Measurements from ENCODE around the gene MTOR.
"Not testable (repeated sequence)": the region's sequence is repeated elsewhere in the genome, so short reads cannot be mapped to it uniquely, and the experiment has no call there.

The MTOR gene

GRCh38 chr1:11273595-11274234, 11.4 kb upstream of the MTOR start:
- no peak for TF ChIP-seq EZH2phosphoT487 (IDR thresholded peaks at IDR 0.05; ENCODE audit: low read length)
- TF ChIP-seq EZH2 (optimal IDR thresholded peaks at IDR 0.05; ENCODE audit: low read depth, low read length): no peak
- TF ChIP-seq CTCF (IDR thresholded peaks at IDR 0.05; ENCODE audit: low read length): no peak
- Histone ChIP-seq H3K9me2 (replicated peaks; ENCODE audit: insufficient read depth, low read length) (no peaks in the 10 kb centered on the region), H3K9me3 (replicated peaks; ENCODE audit: insufficient read depth, low read length) (no peaks in the 10 kb centered on the region), H3K27ac (ENCODE audit: low read length) (peak overlapping the region; percentile 62), H3K4me3 (ENCODE audit: low read length) (peak overlapping the region; percentile 100), H4K20me1 (ENCODE audit: insufficient read depth, low read length) (no peaks in the 10 kb centered on the region), H3K9ac (ENCODE audit: low read length) (peak overlapping the region; percentile 99), H3K27me3 (replicated peaks; ENCODE audit: insufficient read depth, low read length) (no peaks in the 10 kb centered on the region), H3K79me2 (ENCODE audit: low read length) (peaks cover 54% of the 10 kb centered on the region), H3K4me2 (ENCODE audit: low read depth, low read length) (peak overlapping the region; percentile 91), H3K4me1 (ENCODE audit: low read length) (peaks cover 15% of the 10 kb centered on the region), H2AFZ (ENCODE audit: low read length) (peak overlapping the region; percentile 52), H3K36me3 (replicated peaks; ENCODE audit: insufficient read depth, low read length) (no peaks in the 10 kb centered on the region), H3F3A (ENCODE audit: insufficient read depth, low read length) (0 out of 2 replicates have a peak, but pooled peaks cover 3% of the 10 kb centered on the region)
- DNase-seq: peak; percentile 30

DNA sequence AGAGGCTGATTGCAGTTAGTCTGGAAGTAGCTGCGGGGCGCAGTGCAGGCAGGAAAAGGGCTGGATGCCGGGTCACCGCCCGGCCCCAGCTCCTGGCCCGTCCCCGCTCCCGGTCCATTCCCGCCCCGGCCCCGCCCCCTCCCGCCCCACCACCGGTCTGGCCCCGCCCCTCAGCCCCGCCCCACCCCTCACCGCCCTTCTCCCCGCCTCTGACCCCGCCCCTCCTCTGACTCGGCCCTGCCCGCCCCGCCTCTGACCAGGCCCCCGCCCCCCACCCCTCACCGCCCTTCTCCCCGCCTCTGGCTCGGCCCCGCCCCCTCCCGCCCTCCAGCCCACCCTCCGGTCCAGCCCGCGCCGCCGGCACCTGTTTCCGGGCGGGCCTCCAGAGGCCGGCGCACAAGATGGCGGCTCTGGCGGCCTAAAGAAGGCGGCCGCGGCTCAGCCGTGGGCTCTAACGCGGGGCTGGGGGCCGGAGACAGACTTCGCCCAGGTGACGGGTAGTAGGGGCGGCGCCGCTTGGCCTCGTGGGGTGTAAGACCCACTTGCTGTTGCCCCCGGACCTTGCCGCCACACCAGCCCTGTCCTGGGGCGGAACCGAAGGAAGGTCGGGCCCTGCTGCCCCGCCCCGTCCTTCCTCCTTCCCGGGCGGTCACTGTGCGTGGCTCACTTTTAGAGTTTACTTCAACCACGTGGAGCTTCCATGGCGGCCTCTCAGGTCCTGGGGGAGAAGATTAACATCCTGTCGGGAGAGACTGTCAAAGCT, 10.7 kb upstream of the MTOR start, which contains the start of gene UBIAD1:
UBIAD1 (plus strand) TSS at position 367 of the 763 bp plus-strand sequence; CDS start at position 701, 334 bp downstream.
- Histone ChIP-seq H3K4me2 (ENCODE audit: low read depth, low read length) (peak within 1 kb of the TSS; percentile 91), H4K20me1 (ENCODE audit: insufficient read depth, low read length) (no peaks in the 10 kb centered on the region), H3K4me1 (ENCODE audit: low read length) (peaks cover 15% of the 10 kb centered on the region), H3K27me3 (replicated peaks; ENCODE audit: insufficient read depth, low read length) (no peaks in the 10 kb centered on the region), H3K27ac (ENCODE audit: low read length) (peak within 1 kb of the TSS; percentile 62), H2AFZ (ENCODE audit: low read length) (peak within 1 kb of the TSS; percentile 81), H3K79me2 (ENCODE audit: low read length) (peaks cover 47% of the 10 kb centered on the region), H3K4me3 (ENCODE audit: low read length) (peak within 1 kb of the TSS; percentile 100), H3K9me2 (replicated peaks; ENCODE audit: insufficient read depth, low read length) (no peaks in the 10 kb centered on the region), H3K36me3 (replicated peaks; ENCODE audit: insufficient read depth, low read length) (no peaks in the 10 kb centered on the region), H3K9ac (ENCODE audit: low read length) (peak within 1 kb of the TSS; percentile 99), H3K9me3 (replicated peaks; ENCODE audit: insufficient read depth, low read length) (no peaks in the 10 kb centered on the region), H3F3A (ENCODE audit: insufficient read depth, low read length) (0 out of 2 replicates have a peak, but pooled peaks cover 3% of the 10 kb centered on the region)
- peak; percentile 84 for DNase-seq
- TF ChIP-seq EZH2 (optimal IDR thresholded peaks at IDR 0.05; ENCODE audit: low read depth, low read length) (no peak), EZH2phosphoT487 (IDR thresholded peaks at IDR 0.05; ENCODE audit: low read length) (no peak), CTCF (IDR thresholded peaks at IDR 0.05; ENCODE audit: low read length) (no peak)

- Histone ChIP-seq H3K4me2 (ENCODE audit: low read depth, low read length) (peak overlapping the region; percentile 60), H3F3A (ENCODE audit: insufficient read depth, low read length) (0 out of 2 replicates have a peak, but pooled peaks cover 3% of the 10 kb centered on the region), H3K27me3 (replicated peaks; ENCODE audit: insufficient read depth, low read length) (no peaks in the 10 kb centered on the region), H3K9ac (ENCODE audit: low read length) (no peak overlapping the region), H3K27ac (ENCODE audit: low read length) (no peak overlapping the region), H3K9me2 (replicated peaks; ENCODE audit: insufficient read depth, low read length) (no peaks in the 10 kb centered on the region), H3K36me3 (replicated peaks; ENCODE audit: insufficient read depth, low read length) (no peaks in the 10 kb centered on the region), H3K4me1 (ENCODE audit: low read length) (peaks cover 15% of the 10 kb centered on the region), H3K79me2 (ENCODE audit: low read length) (peaks cover 42% of the 10 kb centered on the region), H3K9me3 (replicated peaks; ENCODE audit: insufficient read depth, low read length) (no peaks in the 10 kb centered on the region), H3K4me3 (ENCODE audit: low read length) (peak overlapping the region; percentile 65), H4K20me1 (ENCODE audit: insufficient read depth, low read length) (no peaks in the 10 kb centered on the region), H2AFZ (ENCODE audit: low read length) (peak overlapping the region; percentile 81)
- peak; percentile 43 for DNase-seq
- no peak for TF ChIP-seq EZH2 (optimal IDR thresholded peaks at IDR 0.05; ENCODE audit: low read depth, low read length)
- TF ChIP-seq CTCF (IDR thresholded peaks at IDR 0.05; ENCODE audit: low read length): no peak
- no peak for TF ChIP-seq EZH2phosphoT487 (IDR thresholded peaks at IDR 0.05; ENCODE audit: low read length)
Observed at GRCh38 chr1:11272544-11272831, 10.1 kb upstream of the MTOR start.

DNA sequence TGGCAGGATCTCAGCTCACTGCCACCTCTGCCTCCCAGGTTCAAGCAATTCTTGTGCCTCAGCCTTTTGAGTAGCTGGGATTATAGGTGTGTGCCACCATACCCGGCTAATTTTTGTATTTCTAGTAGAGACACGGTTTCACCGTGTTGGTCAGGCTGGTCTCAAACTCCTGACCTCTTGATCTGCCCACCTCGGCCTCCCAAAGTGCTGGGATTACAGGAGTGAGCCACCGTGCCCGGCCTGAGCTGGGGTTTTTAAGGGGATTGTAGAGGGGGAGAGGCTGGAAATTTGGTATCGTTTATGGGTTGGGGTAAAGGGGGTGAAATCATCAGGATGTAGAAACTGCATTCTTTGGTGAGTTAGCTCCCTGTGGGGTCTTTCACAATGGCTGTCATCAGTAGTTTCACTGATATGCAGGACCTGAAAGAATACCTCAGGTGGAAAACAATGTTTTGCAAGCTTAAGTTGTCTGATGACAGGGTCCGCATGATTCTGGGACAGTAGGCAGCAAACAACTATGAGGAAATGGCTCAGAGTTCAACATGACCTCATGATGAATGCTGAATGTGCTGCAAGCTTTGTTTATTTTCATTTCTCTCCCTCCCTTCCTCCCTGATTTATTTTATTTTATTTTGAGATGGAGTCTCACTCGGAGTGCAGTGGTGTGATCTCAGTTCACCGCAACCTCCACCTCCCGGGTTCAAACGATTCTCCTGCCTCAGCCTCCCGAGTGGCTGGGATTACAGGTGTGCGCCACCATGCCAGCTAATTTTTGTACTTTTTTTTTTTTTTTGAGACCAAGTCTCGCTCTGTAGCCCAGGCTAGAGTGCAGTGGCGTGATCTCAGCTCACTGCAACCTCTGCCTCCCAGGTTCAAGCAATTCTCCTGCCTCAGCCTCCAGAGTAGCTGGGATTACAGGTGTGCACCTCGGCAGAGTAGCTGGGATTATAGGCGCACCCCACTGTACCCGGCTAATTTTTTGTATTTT, 5.3 kb upstream of the MTOR start:
- H3K36me3 ChIP-seq (replicated peaks; ENCODE audit: insufficient read depth, low read length); DNase-seq; H3K9me2 ChIP-seq (replicated peaks; ENCODE audit: insufficient read depth, low read length); H3K4me3 ChIP-seq (ENCODE audit: low read length); H3K4me1 ChIP-seq (ENCODE audit: low read length); H3K27ac ChIP-seq (ENCODE audit: low read length); H3K79me2 ChIP-seq (ENCODE audit: low read length); H3K27me3 ChIP-seq (replicated peaks; ENCODE audit: insufficient read depth, low read length); H3K9me3 ChIP-seq (replicated peaks; ENCODE audit: insufficient read depth, low read length); H3K9ac ChIP-seq (ENCODE audit: low read length); H4K20me1 ChIP-seq (ENCODE audit: insufficient read depth, low read length); H2AFZ ChIP-seq (ENCODE audit: low read length); H3K4me2 ChIP-seq (ENCODE audit: low read depth, low read length); H3F3A ChIP-seq (ENCODE audit: insufficient read depth, low read length): not testable (repeated sequence)
